ENCODE measurements around the gene PRKAG1. TPM values are rescaled to one million over a fixed set of nuclear protein-coding genes. Genes with fewer than 3 reads are reported as not detected.

The PRKAG1 gene
- total and polyA plus RNA-seq, 2 experiments from 2014 or later: 41.0 to 54.5 TPM

- Histone ChIP-seq H3K4me3 (peak overlapping the region; percentile 78), H3K4me1 (ENCODE audit: low read depth) (peaks cover 7% of the 10 kb centered on the region), H3K27me3 (no peaks in the 10 kb centered on the region), H3K36me3 (no peaks in the 10 kb centered on the region), H3K9me3 (ENCODE audit: low read depth) (no peaks in the 10 kb centered on the region), H3K27ac (no peak overlapping the region)
- DNase-seq (ENCODE audit: low read depth in 1 of 2, low spot score in 1 of 2): no peak
- no peak for TF ChIP-seq CTCF (IDR thresholded peaks at IDR 0.05; ENCODE audit: low read depth, low read length)
These were observed 60.6 kb downstream of the PRKAG1 start for GRCh38 chr12:48958049-48958388.

- Histone ChIP-seq H3K4me1 (ENCODE audit: low read depth) (peaks cover 7% of the 10 kb centered on the region), H3K4me3 (peak within 1 kb of the TSS; percentile 78), H3K9me3 (ENCODE audit: low read depth) (no peaks in the 10 kb centered on the region), H3K27me3 (no peaks in the 10 kb centered on the region), H3K27ac (peak within 1 kb of the TSS; percentile 77), H3K36me3 (no peaks in the 10 kb centered on the region)
- peak; percentile 94 to 98 for DNase-seq (ENCODE audit: low read depth in 1 of 2, low spot score in 1 of 2)
- TF ChIP-seq CTCF (IDR thresholded peaks at IDR 0.05; ENCODE audit: low read depth, low read length): no peak
These were observed 61.2 kb downstream of the PRKAG1 start, which contains the start of gene ARF3 for GRCh38 chr12:48957141-48958048. Gene ARF3 (minus strand): TSS chr12:48957487. CDS start chr12:48941095, 16,392 bp downstream.

GRCh38 chr12:48956279-48957140 lies 62.1 kb downstream of the PRKAG1 start:
- no peaks in the 10 kb centered on the region for H3K36me3 ChIP-seq
- DNase-seq (ENCODE audit: low read depth in 1 of 2, low spot score in 1 of 2): peak; percentile 95 to 98
- no peaks in the 10 kb centered on the region for H3K9me3 ChIP-seq (ENCODE audit: low read depth)
- no peaks in the 10 kb centered on the region for H3K27me3 ChIP-seq
- no peak for TF ChIP-seq CTCF (IDR thresholded peaks at IDR 0.05; ENCODE audit: low read depth, low read length)
- H3K27ac ChIP-seq: peak overlapping the region; percentile 77
- H3K4me3 ChIP-seq: peak overlapping the region; percentile 78
- H3K4me1 ChIP-seq (ENCODE audit: low read depth): peaks cover 7% of the 10 kb centered on the region

- Histone ChIP-seq H3K4me3 (no peak overlapping the region), H3K9me3 (ENCODE audit: low read depth) (no peaks in the 10 kb centered on the region), H3K27ac (no peak overlapping the region), H3K36me3 (no peaks in the 10 kb centered on the region), H3K27me3 (no peaks in the 10 kb centered on the region), H3K4me1 (ENCODE audit: low read depth) (peaks cover 7% of the 10 kb centered on the region)
- no peak for DNase-seq (ENCODE audit: low read depth in 1 of 2, low spot score in 1 of 2)
- TF ChIP-seq CTCF (IDR thresholded peaks at IDR 0.05; ENCODE audit: low read depth, low read length): no peak
These were observed 63.6 kb downstream of the PRKAG1 start for GRCh38 chr12:48954841-48955501.

GRCh38 chr12:48954061-48954460 lies 64.5 kb downstream of the PRKAG1 start:
- H3K9me3 ChIP-seq (ENCODE audit: low read depth): no peaks in the 10 kb centered on the region
- peaks cover 4% of the 10 kb centered on the region for H3K36me3 ChIP-seq
- no peak overlapping the region for H3K4me3 ChIP-seq
- no peak for TF ChIP-seq CTCF (IDR thresholded peaks at IDR 0.05; ENCODE audit: low read depth, low read length)
- H3K27me3 ChIP-seq: no peaks in the 10 kb centered on the region
- no peak overlapping the region for H3K27ac ChIP-seq
- peaks cover 7% of the 10 kb centered on the region for H3K4me1 ChIP-seq (ENCODE audit: low read depth)
- no peak for DNase-seq (ENCODE audit: low read depth in 1 of 2, low spot score in 1 of 2)
